BJ (cell line): Measurements from ENCODE around the gene HSPBP1. TPM values are rescaled to one million over a fixed set of nuclear protein-coding genes. Genes with fewer than 3 reads are reported as not detected.

Source experiments
- CTCF ChIA-PET: fragments of 350-600 bp; formaldehyde crosslinking; extraction: SDS; loops from one replicate; lab custom pipeline; 2021; ENCODE audit warnings: antibody characterized with exemption, inconsistent platforms; lab: Yijun Ruan, JAX
- POLR2A ChIA-PET: fragments of 300-600 bp; sonication (Branson Sonifier 250); formaldehyde crosslinking; extraction: SDS; loops from one replicate; lab custom pipeline; 2021; ENCODE audit warnings: antibody characterized with exemption; lab: Charles Lee
- DNase-seq: peaks from one replicate; pipeline ENCODE4 v3.0.0-alpha.2; 2011; ENCODE audit warnings: low read depth
- H3K27me3 ChIP-seq: 2 replicates; pipeline ENCODE4 v1.6.0; 2011; ENCODE audit warnings: low read length; ENCODE audit not compliant: control insufficient read depth, insufficient read depth
- H3K36me3 ChIP-seq: 2 replicates; pipeline ENCODE4 v1.5.1; 2011; ENCODE audit warnings: low read length; ENCODE audit not compliant: control insufficient read depth, insufficient read depth
- H3K4me3 ChIP-seq: 2 replicates; pipeline ENCODE4 v1.5.1; 2011; ENCODE audit warnings: low read depth, mild to moderate bottlenecking, control low read depth, low read length
- CTCF ChIP-seq: IDR thresholded peaks from 2 replicates; pipeline ENCODE4 v1.5.1; 2011; ENCODE audit warnings: low read depth, mild to moderate bottlenecking, control low read depth, inconsistent platforms, low read length, moderate library complexity; ENCODE audit not compliant: insufficient read depth
- polyA plus RNA-seq: library from polyadenylated mRNA; depleted of rRNA; stranded (reverse); fragments of >200 nt; gene quantifications from 2 replicates; pipeline ENCODE4 v1.2.3, GENCODE V29; 2011

HSPBP1 gene
- polyA plus RNA-seq, 1 experiment, result 43.8 TPM

- DNase-seq, result no peak
- TF ChIP-seq CTCF, result no peak
- ChIA-PET POLR2A (no interaction called here), CTCF (interaction anchor here (1.1 kb wide), 2 partner anchors 10 to 103 kb away, joined by 3 to 4 read pairs; partner anchors contain the start of gene TNNT1)
- H3K4me3 ChIP-seq, result no peak overlapping the region
- H3K27me3 ChIP-seq, result no peaks in the 10 kb centered on the region
- peaks cover 9% of the 10 kb centered on the region for H3K36me3 ChIP-seq
Observed at GRCh38 chr19:55251341-55252081, 28.4 kb downstream of the HSPBP1 start.

DNA sequence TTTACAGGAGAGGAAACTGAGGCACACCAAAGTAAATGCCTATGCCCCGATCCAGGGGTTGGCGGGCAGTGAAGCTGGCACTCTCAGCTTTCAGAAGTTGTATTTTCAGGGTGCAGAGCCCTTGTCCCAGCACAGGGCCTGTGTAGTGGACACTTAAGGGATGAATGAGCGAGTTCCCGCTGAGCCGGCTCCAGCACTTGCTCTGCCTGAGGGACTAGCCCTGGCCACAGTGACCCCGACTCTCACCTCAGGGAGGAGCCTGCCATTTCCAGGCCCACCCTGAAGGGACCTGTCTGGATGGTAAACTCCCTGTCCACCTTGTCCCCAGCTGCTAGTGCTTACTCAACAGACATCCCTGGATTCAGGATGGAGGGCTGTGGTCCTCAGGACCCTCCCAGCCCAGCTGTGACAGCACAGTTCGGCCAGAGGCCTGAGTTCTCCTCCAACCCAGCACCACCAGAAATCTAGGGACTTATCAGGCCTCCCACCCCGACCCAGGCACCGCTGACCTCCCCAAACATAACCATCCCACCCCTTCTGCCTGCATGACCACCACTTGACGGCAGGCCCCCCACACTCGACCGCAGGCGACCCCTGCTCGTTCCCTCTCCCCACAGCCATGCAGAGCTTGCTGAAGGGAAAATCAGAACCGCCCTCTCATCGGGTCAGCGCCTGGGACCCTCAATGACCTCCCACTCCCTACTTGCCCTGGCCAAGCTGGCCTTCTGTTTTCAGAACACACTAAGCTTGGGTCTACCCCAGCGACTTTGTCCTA is 29.5 kb downstream of the HSPBP1 start:
- Histone ChIP-seq H3K4me3 (no peak overlapping the region), H3K27me3 (no peaks in the 10 kb centered on the region), H3K36me3 (peaks cover 12% of the 10 kb centered on the region)
- ChIA-PET CTCF (interaction anchor here (0.5 to 1.1 kb wide), 2 partner anchors 9 to 102 kb away, joined by 3 read pairs; partner anchors contain the start of gene TNNT1), POLR2A (no interaction called here)
- DNase-seq, result no peak
- TF ChIP-seq CTCF, result no peak

DNA sequence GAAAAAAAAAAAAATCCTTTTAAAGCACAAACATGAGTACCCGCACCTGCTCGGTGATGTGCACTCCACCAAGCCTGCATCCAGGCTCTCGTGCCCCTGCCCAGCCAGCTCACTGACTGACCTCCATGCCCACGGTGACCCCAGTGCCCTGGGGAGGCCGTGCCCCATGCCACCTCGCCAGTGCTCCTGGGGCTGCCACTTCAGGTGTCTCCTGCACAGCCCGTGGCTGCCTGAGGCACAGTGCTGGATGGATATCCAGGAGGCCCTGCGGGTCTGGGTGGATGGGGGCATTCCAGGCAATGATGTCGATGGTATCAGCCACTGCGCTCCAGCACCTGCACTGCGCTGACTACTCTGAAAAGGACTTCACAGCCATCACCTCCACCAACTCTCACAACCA is 30.1 kb downstream of the HSPBP1 start:
- POLR2A ChIA-PET, result no interaction called here
- TF ChIP-seq CTCF, result no peak
- no peak for DNase-seq
- peaks cover 18% of the 10 kb centered on the region for H3K36me3 ChIP-seq
- CTCF ChIA-PET, result no interaction called here
- no peaks in the 10 kb centered on the region for H3K27me3 ChIP-seq
- no peak overlapping the region for H3K4me3 ChIP-seq

- ChIA-PET POLR2A (no interaction called here), CTCF (no interaction called here)
- Histone ChIP-seq H3K36me3 (peaks cover 23% of the 10 kb centered on the region), H3K4me3 (no peak overlapping the region), H3K27me3 (no peaks in the 10 kb centered on the region)
- no peak for DNase-seq
- TF ChIP-seq CTCF, result no peak
Observed at GRCh38 chr19:55248704-55249103, 31.2 kb downstream of the HSPBP1 start.

GRCh38 chr19:55248166-55248675 is 31.7 kb downstream of the HSPBP1 start:
- H3K27me3 ChIP-seq, result no peaks in the 10 kb centered on the region
- POLR2A ChIA-PET, result no interaction called here
- TF ChIP-seq CTCF, result no peak
- peaks cover 24% of the 10 kb centered on the region for H3K36me3 ChIP-seq
- DNase-seq, result no peak
- H3K4me3 ChIP-seq, result no peak overlapping the region
- CTCF ChIA-PET, result no interaction called here
